H1 (cell line): ENCODE measurements around the gene PVR. TPM values are rescaled to one million over a fixed set of nuclear protein-coding genes. Genes with fewer than 3 reads are reported as not detected.

ENCODE experiments used
- polyA plus RNA-seq, 7 experiments: library from polyadenylated mRNA; depleted of rRNA in 3 of 7; stranded (reverse) in 5 of 7; unstranded in 2 of 7; fragments of >200 nt in 5 of 7; fragments of 200-250 nt in 2 of 7; gene quantifications; 1 replicate in 5 of 7; 2 replicates in 1 of 7; 4 replicates in 1 of 7; pipeline versions ENCODE4 v1.2.1 to v1.2.3, GENCODE V29; 2011 to 2013; ENCODE audit warnings: missing spikeins in 2 of 7, mixed read lengths in 2 of 7
- total RNA-seq: library from RNA; stranded (reverse); fragmentation: NEBNext Ultra II Directional; extraction: Animal tissue kit (Norgen Biotek cat#: 25700); gene quantifications from 2 replicates; pipeline ENCODE4 v1.2.1, GENCODE V29; 2021
- TF ChIP-seq, protein P1 (sequence below): IDR thresholded peaks from 2 replicates; pipeline ENCODE4 v1.6.1; 2012; ENCODE audit warnings: low read length, inconsistent platforms

Gene PVR
- total and polyA plus RNA-seq, 2 of the 8 experiments (the other 6 are each of a cell fraction or from before 2014, with no cell fraction given), result 13.3 to 14.8 TPM

DNA sequence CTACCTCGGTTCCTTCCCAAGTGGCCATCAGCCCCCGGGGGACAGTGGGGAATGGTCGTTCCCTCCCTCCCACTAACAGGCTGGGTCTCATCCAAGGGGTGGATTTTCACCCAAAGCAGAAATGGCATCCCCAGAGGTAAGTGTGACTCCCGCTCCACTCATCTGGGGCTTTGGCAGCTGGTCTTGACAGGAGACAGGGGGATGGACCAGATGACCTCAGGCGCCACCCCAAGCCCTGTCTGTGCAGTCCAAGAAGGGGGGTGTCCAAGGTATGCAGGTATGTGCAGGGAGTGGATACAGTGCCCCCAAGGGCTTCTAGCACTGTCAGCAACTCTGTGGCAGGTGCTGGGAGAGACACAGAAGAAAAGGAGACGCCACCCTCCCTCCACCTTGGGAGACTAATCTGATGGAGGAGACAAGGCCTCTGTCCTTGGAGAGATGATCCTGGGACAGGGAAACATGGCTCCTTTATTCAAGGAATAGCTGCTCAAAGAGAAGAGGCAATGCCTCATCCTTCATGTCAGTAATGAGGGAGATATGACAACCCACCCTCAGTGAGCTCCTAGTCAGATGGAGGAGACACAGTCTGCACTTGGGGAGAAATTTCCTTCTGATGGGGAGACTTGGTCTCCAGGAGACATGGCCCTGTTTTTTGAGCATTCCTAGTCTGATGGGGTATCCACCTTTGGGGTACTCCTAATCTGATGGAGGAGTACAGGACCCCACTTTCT, 63.0 kb downstream of the PVR start (continued):
- TF ChIP-seq, protein P1, sequence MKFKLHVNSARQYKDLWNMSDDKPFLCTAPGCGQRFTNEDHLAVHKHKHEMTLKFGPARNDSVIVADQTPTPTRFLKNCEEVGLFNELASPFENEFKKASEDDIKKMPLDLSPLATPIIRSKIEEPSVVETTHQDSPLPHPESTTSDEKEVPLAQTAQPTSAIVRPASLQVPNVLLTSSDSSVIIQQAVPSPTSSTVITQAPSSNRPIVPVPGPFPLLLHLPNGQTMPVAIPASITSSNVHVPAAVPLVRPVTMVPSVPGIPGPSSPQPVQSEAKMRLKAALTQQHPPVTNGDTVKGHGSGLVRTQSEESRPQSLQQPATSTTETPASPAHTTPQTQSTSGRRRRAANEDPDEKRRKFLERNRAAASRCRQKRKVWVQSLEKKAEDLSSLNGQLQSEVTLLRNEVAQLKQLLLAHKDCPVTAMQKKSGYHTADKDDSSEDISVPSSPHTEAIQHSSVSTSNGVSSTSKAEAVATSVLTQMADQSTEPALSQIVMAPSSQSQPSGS, result no peak
